ENCODE results near the gene RASSF8.

GRCh38 chr12:26122681-26123481, 164.4 kb downstream of the RASSF8 start:
- TF ChIP-seq CTCF (optimal IDR thresholded peaks at IDR 0.05 in 1 of 3, IDR thresholded peaks at IDR 0.05 in 1 of 3, conservative IDR thresholded peaks at IDR 0.05 in 1 of 3; ENCODE audit: extremely low read depth in 1 of 3, insufficient read depth in 2 of 3, low read length in 3 of 3) (peak; percentile 48 to 80 (median 56)), EZH2 (IDR thresholded peaks at IDR 0.05; ENCODE audit: low read length) (no peak)

All from keratinocyte (primary cell).